ENCODE results near the gene ARHGAP22.

GRCh38 chr10:48599830-48600134 lies 5.1 kb downstream of the ARHGAP22 start:
- TF ChIP-seq CTCF (conservative IDR thresholded peaks at IDR 0.05 in 1 of 2, IDR thresholded peaks at IDR 0.05 in 1 of 2; ENCODE audit: low read depth in 1 of 2, low read length in 2 of 2) (no peak), EZH2 (IDR thresholded peaks at IDR 0.05; ENCODE audit: low read length, missing control alignments) (no peak)
